CD4-positive, alpha-beta T cell (primary cell): ENCODE measurements around the gene VWA5B2. TPM values are rescaled to one million over a fixed set of nuclear protein-coding genes. Genes with fewer than 3 reads are reported as not detected.
A peak's percentile ranks its signal among the peaks of the same experiment; 100 is the strongest.

Source experiments
- ATAC-seq: fragments of 200-7000 bp; cut with Tn5 transposase; one replicate; pipeline ENCODE4 v1.10.0; 2022; ENCODE audit warnings: mild to moderate bottlenecking; ENCODE audit not compliant: poor library complexity
- CTCF ChIA-PET: fragments of 350-600 bp; sonication (Branson Sonifier 250); formaldehyde crosslinking; loops from one replicate; lab custom pipeline; 2021; ENCODE audit warnings: antibody characterized with exemption, inconsistent platforms; lab: Charles Lee
- POLR2A ChIA-PET: fragments of 350-600 bp; sonication (Branson Sonifier 250); formaldehyde crosslinking; loops from one replicate; lab custom pipeline; 2021; ENCODE audit warnings: antibody characterized with exemption, inconsistent platforms; lab: Charles Lee
- DNase-seq, 14 experiments: peaks; one replicate each; pipeline ENCODE4 v3.0.0-alpha.2; 2013 to 2020; ENCODE audit warnings: mixed read lengths in 2 of 14
- H3K27ac ChIP-seq, 2 donors: one replicate each; pipeline versions ENCODE4 v1.5.1 to v1.7.0; 2013; ENCODE audit warnings: low read length in 2 of 2, low read depth in 1 of 2, mild to moderate bottlenecking in 1 of 2
- H3K27me3 ChIP-seq, 2 experiments: 1 replicate in 1 of 2; 2 replicates in 1 of 2; pipeline versions ENCODE4 v1.6.1 to v1.7.0; 2013; ENCODE audit warnings: low read length in 2 of 2, control low read depth in 1 of 2, mild to moderate bottlenecking in 1 of 2, moderate library complexity in 1 of 2; ENCODE audit not compliant: insufficient read depth in 2 of 2, control insufficient read depth in 1 of 2
- H3K36me3 ChIP-seq: one replicate; pipeline ENCODE4 v1.6.1; 2013; ENCODE audit warnings: low read length, control low read depth; ENCODE audit not compliant: insufficient read depth
- H3K4me1 ChIP-seq: one replicate; pipeline ENCODE4 v1.6.1; 2013; ENCODE audit warnings: low read length, control low read depth; ENCODE audit not compliant: insufficient read depth
- H3K4me3 ChIP-seq: one replicate; pipeline ENCODE4 v1.5.1; 2013; ENCODE audit warnings: mild to moderate bottlenecking, low read length, moderate library complexity
- H3K9me3 ChIP-seq, 2 experiments: 1 replicate in 1 of 2; 2 replicates in 1 of 2; pipeline versions ENCODE4 v1.6.1 to v1.7.0; 2013; ENCODE audit warnings: low read length in 2 of 2, mild to moderate bottlenecking in 2 of 2, control low read depth in 1 of 2, moderate library complexity in 1 of 2; ENCODE audit not compliant: control insufficient read depth in 1 of 2, insufficient read depth in 1 of 2
- H3K27ac Mint-ChIP-seq: one replicate; pipeline ENCODE4 v1.8.0; 2020; ENCODE audit warnings: mixed read lengths
- H3K27me3 Mint-ChIP-seq: one replicate; pipeline ENCODE4 v1.8.0; 2021; ENCODE audit warnings: mixed read lengths
- H3K36me3 Mint-ChIP-seq: one replicate; pipeline ENCODE4 v1.8.0; 2021; ENCODE audit warnings: low read depth, mixed read lengths
- H3K4me1 Mint-ChIP-seq: one replicate; pipeline ENCODE4 v1.8.0; 2021; ENCODE audit warnings: low read depth, mixed read lengths
- H3K4me3 Mint-ChIP-seq: one replicate; pipeline ENCODE4 v1.8.0; 2020; ENCODE audit warnings: mild to moderate bottlenecking, mixed read lengths
- H3K9me3 Mint-ChIP-seq: one replicate; pipeline ENCODE4 v1.8.0; 2020; ENCODE audit warnings: mixed read lengths
- intact Hi-C, 2 experiments: fragments of 100-400 bp; cut with DNase I in 1 of 2; cut with micrococcal nuclease in 1 of 2; formaldehyde crosslinking; loops; one replicate each; pipeline versions ENCODE4 v1.15.1 to v1.9.0; 2023 to 2025; cut with DNase I, micrococcal nuclease
- total RNA-seq, 174 experiments: library from RNA in 2 of 174; stranded (reverse) in 2 of 174; gene quantifications; one replicate each; pipeline ENCODE4 v1.2.3 and lab custom pipeline; 2021 to 2026
- TF ChIP-seq, protein P1 (sequence below): fragments of 200-600 bp; IDR thresholded peaks from one replicate; pipeline ENCODE4 v1.8.0; 2022; ENCODE audit warnings: antibody characterized with exemption, mild to moderate bottlenecking

VWA5B2 gene
- total RNA-seq, 2 experiments from 2014 or later = not detected

GRCh38 chr3:184241141-184241446 lies 11.7 kb downstream of the VWA5B2 start:
- ChIA-PET CTCF (interaction anchor here (1.8 kb wide), 1 partner anchor 13 kb away, joined by 4 read pairs; no protein-coding TSS in a partner anchor), POLR2A (interaction anchor here (0.8 kb wide), 1 partner anchor 11 kb away, joined by 3 read pairs; the partner anchor contains the start of gene VWA5B2)
- H3K36me3 ChIP-seq = peaks cover 37% of the 10 kb centered on the region
- Mint-ChIP-seq H3K36me3 (peaks cover 40% of the 10 kb centered on the region), H3K4me3 (no peak overlapping the region), H3K9me3 (no peaks in the 10 kb centered on the region), H3K4me1 (peaks cover 5% of the 10 kb centered on the region), H3K27ac (no peak overlapping the region), H3K27me3 (no peaks in the 10 kb centered on the region)
- TF ChIP-seq, protein P1, sequence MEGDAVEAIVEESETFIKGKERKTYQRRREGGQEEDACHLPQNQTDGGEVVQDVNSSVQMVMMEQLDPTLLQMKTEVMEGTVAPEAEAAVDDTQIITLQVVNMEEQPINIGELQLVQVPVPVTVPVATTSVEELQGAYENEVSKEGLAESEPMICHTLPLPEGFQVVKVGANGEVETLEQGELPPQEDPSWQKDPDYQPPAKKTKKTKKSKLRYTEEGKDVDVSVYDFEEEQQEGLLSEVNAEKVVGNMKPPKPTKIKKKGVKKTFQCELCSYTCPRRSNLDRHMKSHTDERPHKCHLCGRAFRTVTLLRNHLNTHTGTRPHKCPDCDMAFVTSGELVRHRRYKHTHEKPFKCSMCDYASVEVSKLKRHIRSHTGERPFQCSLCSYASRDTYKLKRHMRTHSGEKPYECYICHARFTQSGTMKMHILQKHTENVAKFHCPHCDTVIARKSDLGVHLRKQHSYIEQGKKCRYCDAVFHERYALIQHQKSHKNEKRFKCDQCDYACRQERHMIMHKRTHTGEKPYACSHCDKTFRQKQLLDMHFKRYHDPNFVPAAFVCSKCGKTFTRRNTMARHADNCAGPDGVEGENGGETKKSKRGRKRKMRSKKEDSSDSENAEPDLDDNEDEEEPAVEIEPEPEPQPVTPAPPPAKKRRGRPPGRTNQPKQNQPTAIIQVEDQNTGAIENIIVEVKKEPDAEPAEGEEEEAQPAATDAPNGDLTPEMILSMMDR = no peak
- intact Hi-C loops = no loop called here
- H3K27me3 ChIP-seq = no peaks in the 10 kb centered on the region
- H3K4me3 ChIP-seq = no peak overlapping the region
- no peak for DNase-seq
- no peaks in the 10 kb centered on the region for H3K4me1 ChIP-seq
- ATAC-seq = no peak
- no peaks in the 10 kb centered on the region for H3K9me3 ChIP-seq
- no peak overlapping the region for H3K27ac ChIP-seq

DNA sequence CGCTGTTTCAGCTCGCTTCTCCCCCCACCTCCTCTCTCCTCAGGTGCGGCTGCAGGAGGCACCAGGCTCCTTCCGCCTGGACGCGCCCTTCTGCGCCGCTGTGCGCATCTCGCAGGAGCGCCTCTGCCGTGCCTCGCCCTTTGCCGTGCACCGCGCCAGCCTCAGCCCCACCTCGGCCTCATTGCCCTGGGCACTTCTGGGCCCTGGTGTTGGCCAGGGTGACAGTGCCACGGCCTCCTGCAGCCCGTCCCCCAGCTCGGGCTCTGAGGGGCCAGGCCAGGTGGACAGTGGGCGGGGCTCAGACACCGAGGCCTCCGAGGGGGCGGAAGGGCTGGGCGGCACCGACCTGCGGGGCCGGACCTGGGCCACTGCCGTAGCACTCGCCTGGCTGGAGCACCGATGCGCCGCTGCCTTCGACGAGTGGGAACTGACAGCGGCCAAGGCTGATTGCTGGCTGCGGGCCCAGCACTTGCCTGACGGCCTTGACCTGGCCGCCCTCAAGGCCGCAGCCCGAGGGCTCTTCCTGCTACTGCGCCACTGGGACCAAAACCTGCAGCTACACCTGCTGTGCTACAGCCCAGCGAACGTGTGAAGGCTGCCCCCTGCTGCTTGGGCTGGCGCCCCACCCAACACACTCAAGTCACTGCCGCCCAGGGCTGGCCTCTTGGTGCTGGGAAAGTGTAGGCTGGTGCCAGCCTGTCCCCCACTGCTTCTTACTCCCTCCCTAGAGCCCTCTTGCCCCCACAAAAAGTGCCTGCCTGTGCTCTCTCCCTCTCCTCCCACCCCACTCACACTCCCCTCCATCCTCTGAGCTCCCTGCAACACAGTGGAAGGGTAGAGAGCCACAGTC lies 12.3 kb downstream of the VWA5B2 start:
- Histone ChIP-seq H3K4me3 (no peak overlapping the region), H3K27ac (no peak overlapping the region), H3K36me3 (peaks cover 37% of the 10 kb centered on the region), H3K4me1 (no peaks in the 10 kb centered on the region), H3K9me3 (no peaks in the 10 kb centered on the region), H3K27me3 (no peaks in the 10 kb centered on the region)
- Mint-ChIP-seq H3K36me3 (peaks cover 43% of the 10 kb centered on the region), H3K4me3 (no peak overlapping the region), H3K27ac (no peak overlapping the region), H3K9me3 (no peaks in the 10 kb centered on the region), H3K27me3 (no peaks in the 10 kb centered on the region), H3K4me1 (peaks cover 7% of the 10 kb centered on the region)
- TF ChIP-seq, protein P1 = no peak
- intact Hi-C loops = no loop called here
- CTCF ChIA-PET = no interaction called here
- ATAC-seq (peak; percentile 46), DNase-seq (peak in 2 of 14 experiments; percentile 31 to 39)
- POLR2A ChIA-PET = no interaction called here

- no peak overlapping the region for H3K27ac ChIP-seq
- peaks cover 43% of the 10 kb centered on the region for H3K36me3 Mint-ChIP-seq
- intact Hi-C loops = no loop called here
- no peaks in the 10 kb centered on the region for H3K4me1 ChIP-seq
- ChIA-PET POLR2A (no interaction called here), CTCF (no interaction called here)
- no peak for DNase-seq
- no peak for ATAC-seq
- TF ChIP-seq, protein P1 = no peak
- H3K4me3 ChIP-seq = no peak overlapping the region
- no peaks in the 10 kb centered on the region for H3K9me3 ChIP-seq
- H3K4me3 Mint-ChIP-seq = no peak overlapping the region
- H3K27ac Mint-ChIP-seq = no peak overlapping the region
- H3K4me1 Mint-ChIP-seq = peaks cover 7% of the 10 kb centered on the region
- peaks cover 37% of the 10 kb centered on the region for H3K36me3 ChIP-seq
- no peaks in the 10 kb centered on the region for H3K27me3 ChIP-seq
- H3K9me3 Mint-ChIP-seq = no peaks in the 10 kb centered on the region
- no peaks in the 10 kb centered on the region for H3K27me3 Mint-ChIP-seq
Observed at GRCh38 chr3:184242297-184242685, 12.9 kb downstream of the VWA5B2 start.
